HL-60 (cell line): ENCODE data around the gene LRRC74B.

Experiments used
- DNase-seq, 2 experiments: peaks; one replicate each; pipeline ENCODE4 v3.0.0-alpha.2; 2010 to 2020; ENCODE audit warnings: low read depth in 1 of 2, low spot score in 1 of 2
- H3K27ac ChIP-seq: fragments of 250-450 bp; sonication (Bioruptor Pico); replicated peaks from 2 replicates; pipeline ENCODE4 v1.5.1; 2020; ENCODE audit warnings: mild to moderate bottlenecking, moderate library complexity
- H3K27me3 ChIP-seq: fragments of 250-450 bp; sonication (Bioruptor Pico); 2 replicates; pipeline ENCODE4 v1.5.1; 2021; ENCODE audit warnings: mild to moderate bottlenecking, moderate library complexity; ENCODE audit not compliant: insufficient read depth, poor library complexity, severe bottlenecking
- H3K4me3 ChIP-seq: replicated peaks from 2 replicates; pipeline ENCODE4 v1.5.1; 2011; ENCODE audit warnings: mild to moderate bottlenecking, control low read depth, low read length; ENCODE audit not compliant: insufficient read depth
- GABPA ChIP-seq: IDR thresholded peaks from 2 replicates; pipeline ENCODE4 v1.6.1; 2012; ENCODE audit warnings: low read depth
- POLR2AphosphoS5 ChIP-seq: IDR thresholded peaks from 2 replicates; pipeline ENCODE4 v1.6.1; 2012; ENCODE audit warnings: low read depth
- SPI1 ChIP-seq: IDR thresholded peaks from 2 replicates; pipeline ENCODE4 v1.6.1; 2012; ENCODE audit warnings: low read depth, mild to moderate bottlenecking, borderline replicate concordance
- TF ChIP-seq, protein P1 (sequence below): IDR thresholded peaks from 2 replicates; pipeline ENCODE4 v1.6.1; 2012; ENCODE audit warnings: low read depth; ENCODE audit not compliant: insufficient replicate concordance
- TF ChIP-seq, protein P2 (sequence below): IDR thresholded peaks from one replicate; pipeline ENCODE4 v1.5.1; 2011; ENCODE audit warnings: low read length, control low read depth, inconsistent platforms; ENCODE audit not compliant: insufficient read depth

LRRC74B gene

GRCh38 chr22:21105294-21105693 lies 59.5 kb downstream of the LRRC74B start:
- Histone ChIP-seq H3K4me3 (no peak overlapping the region), H3K27ac (no peak overlapping the region), H3K27me3 (no peaks in the 10 kb centered on the region)
- DNase-seq = no peak
- no peak for TF ChIP-seq POLR2AphosphoS5
- TF ChIP-seq GABPA = no peak
- TF ChIP-seq, protein P1, sequence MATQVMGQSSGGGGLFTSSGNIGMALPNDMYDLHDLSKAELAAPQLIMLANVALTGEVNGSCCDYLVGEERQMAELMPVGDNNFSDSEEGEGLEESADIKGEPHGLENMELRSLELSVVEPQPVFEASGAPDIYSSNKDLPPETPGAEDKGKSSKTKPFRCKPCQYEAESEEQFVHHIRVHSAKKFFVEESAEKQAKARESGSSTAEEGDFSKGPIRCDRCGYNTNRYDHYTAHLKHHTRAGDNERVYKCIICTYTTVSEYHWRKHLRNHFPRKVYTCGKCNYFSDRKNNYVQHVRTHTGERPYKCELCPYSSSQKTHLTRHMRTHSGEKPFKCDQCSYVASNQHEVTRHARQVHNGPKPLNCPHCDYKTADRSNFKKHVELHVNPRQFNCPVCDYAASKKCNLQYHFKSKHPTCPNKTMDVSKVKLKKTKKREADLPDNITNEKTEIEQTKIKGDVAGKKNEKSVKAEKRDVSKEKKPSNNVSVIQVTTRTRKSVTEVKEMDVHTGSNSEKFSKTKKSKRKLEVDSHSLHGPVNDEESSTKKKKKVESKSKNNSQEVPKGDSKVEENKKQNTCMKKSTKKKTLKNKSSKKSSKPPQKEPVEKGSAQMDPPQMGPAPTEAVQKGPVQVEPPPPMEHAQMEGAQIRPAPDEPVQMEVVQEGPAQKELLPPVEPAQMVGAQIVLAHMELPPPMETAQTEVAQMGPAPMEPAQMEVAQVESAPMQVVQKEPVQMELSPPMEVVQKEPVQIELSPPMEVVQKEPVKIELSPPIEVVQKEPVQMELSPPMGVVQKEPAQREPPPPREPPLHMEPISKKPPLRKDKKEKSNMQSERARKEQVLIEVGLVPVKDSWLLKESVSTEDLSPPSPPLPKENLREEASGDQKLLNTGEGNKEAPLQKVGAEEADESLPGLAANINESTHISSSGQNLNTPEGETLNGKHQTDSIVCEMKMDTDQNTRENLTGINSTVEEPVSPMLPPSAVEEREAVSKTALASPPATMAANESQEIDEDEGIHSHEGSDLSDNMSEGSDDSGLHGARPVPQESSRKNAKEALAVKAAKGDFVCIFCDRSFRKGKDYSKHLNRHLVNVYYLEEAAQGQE = no peak
- no peak for TF ChIP-seq SPI1
- TF ChIP-seq, protein P2, sequence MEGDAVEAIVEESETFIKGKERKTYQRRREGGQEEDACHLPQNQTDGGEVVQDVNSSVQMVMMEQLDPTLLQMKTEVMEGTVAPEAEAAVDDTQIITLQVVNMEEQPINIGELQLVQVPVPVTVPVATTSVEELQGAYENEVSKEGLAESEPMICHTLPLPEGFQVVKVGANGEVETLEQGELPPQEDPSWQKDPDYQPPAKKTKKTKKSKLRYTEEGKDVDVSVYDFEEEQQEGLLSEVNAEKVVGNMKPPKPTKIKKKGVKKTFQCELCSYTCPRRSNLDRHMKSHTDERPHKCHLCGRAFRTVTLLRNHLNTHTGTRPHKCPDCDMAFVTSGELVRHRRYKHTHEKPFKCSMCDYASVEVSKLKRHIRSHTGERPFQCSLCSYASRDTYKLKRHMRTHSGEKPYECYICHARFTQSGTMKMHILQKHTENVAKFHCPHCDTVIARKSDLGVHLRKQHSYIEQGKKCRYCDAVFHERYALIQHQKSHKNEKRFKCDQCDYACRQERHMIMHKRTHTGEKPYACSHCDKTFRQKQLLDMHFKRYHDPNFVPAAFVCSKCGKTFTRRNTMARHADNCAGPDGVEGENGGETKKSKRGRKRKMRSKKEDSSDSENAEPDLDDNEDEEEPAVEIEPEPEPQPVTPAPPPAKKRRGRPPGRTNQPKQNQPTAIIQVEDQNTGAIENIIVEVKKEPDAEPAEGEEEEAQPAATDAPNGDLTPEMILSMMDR = no peak

GRCh38 chr22:21106000-21106399 lies 60.3 kb downstream of the LRRC74B start:
- TF ChIP-seq SPI1 (no peak), POLR2AphosphoS5 (no peak), GABPA (no peak)
- TF ChIP-seq, protein P1 = no peak
- TF ChIP-seq, protein P2 = no peak
- H3K27ac ChIP-seq = no peak overlapping the region

GRCh38 chr22:21108379-21109115 lies 62.8 kb downstream of the LRRC74B start:
- H3K4me3 ChIP-seq = no peak overlapping the region
- TF ChIP-seq GABPA (no peak), POLR2AphosphoS5 (no peak), SPI1 (no peak)
- TF ChIP-seq, protein P1 = no peak
- TF ChIP-seq, protein P2 = no peak
- no peak for DNase-seq
- H3K27ac ChIP-seq = no peak overlapping the region
- H3K27me3 ChIP-seq = no peaks in the 10 kb centered on the region

More at GRCh38 chr22:21106000-21106399, 60.3 kb downstream of the LRRC74B start:
- H3K4me3 ChIP-seq = no peak overlapping the region
- no peak for DNase-seq
- H3K27me3 ChIP-seq = no peaks in the 10 kb centered on the region
